B cell (primary cell): ENCODE measurements around the gene DACT3. TPM values are rescaled to one million over a fixed set of nuclear protein-coding genes. Genes with fewer than 3 reads are reported as not detected.

Experiments
- ATAC-seq: fragments of 200-7000 bp; cut with Tn5 transposase; one replicate; pipeline ENCODE4 v1.10.0; 2021; ENCODE audit warnings: low read depth, mild to moderate bottlenecking, moderate number of reproducible peaks, moderate library complexity
- CTCF ChIA-PET: fragments of 350-600 bp; sonication (Branson Sonifier 250); formaldehyde crosslinking; loops from one replicate; lab custom pipeline; 2021; ENCODE audit warnings: antibody characterized with exemption, inconsistent platforms; lab: Charles Lee
- POLR2A ChIA-PET: fragments of 350-600 bp; sonication (Branson Sonifier 250); formaldehyde crosslinking; loops from one replicate; lab custom pipeline; 2021; ENCODE audit warnings: antibody characterized with exemption; lab: Charles Lee
- DNase-seq: peaks from one replicate; pipeline ENCODE4 v3.0.0; 2013
- H2AFZ ChIP-seq: 2 replicates; pipeline ENCODE4 v1.6.1; 2012; ENCODE audit warnings: mild to moderate bottlenecking, low read depth, low read length; ENCODE audit not compliant: insufficient read depth, poor library complexity, severe bottlenecking
- H3K27ac ChIP-seq, 2 donors: 1 replicate in 1 of 2; 2 replicates in 1 of 2; pipeline ENCODE4 v1.5.1; 2012 to 2013; ENCODE audit warnings: low read length in 2 of 2, mild to moderate bottlenecking in 2 of 2, moderate library complexity in 1 of 2
- H3K27me3 ChIP-seq, 4 experiments: fragments of 200-600 bp in 1 of 4; sonication (generic) in 1 of 4; replicated peaks in 1 of 4; 1 replicate in 2 of 4; 2 replicates in 2 of 4; pipeline versions ENCODE4 v1.6.1 to v1.7.0; 2013 to 2016; ENCODE audit warnings: low read length in 3 of 4, mild to moderate bottlenecking in 2 of 4, mixed read lengths in 1 of 4, moderate library complexity in 1 of 4; ENCODE audit not compliant: insufficient read depth in 4 of 4, control insufficient read depth in 3 of 4; ENCODE audit errors: control extremely low read depth in 1 of 4
- H3K36me3 ChIP-seq, 2 experiments: replicated peaks in 1 of 2; 1 replicate in 1 of 2; 2 replicates in 1 of 2; pipeline versions ENCODE4 v1.6.1 to v1.7.1; 2013; ENCODE audit warnings: low read length in 1 of 2; ENCODE audit not compliant: insufficient read depth in 2 of 2, control insufficient read depth in 1 of 2; ENCODE audit errors: control extremely low read depth in 1 of 2, extremely low read depth in 1 of 2
- H3K4me1 ChIP-seq, 2 donors: fragments of 200-600 bp in 1 of 2; sonication (generic) in 1 of 2; 1 replicate in 1 of 2; 2 replicates in 1 of 2; pipeline versions ENCODE4 v1.5.1 to v1.6.1; 2013 to 2017; ENCODE audit warnings: low read length in 2 of 2; ENCODE audit not compliant: control insufficient read depth in 2 of 2, insufficient read depth in 2 of 2
- H3K4me2 ChIP-seq: replicated peaks from 2 replicates; pipeline ENCODE3; 2012; ENCODE audit warnings: mild to moderate bottlenecking, low read depth, low read length; ENCODE audit not compliant: poor library complexity, severe bottlenecking
- H3K4me3 ChIP-seq, 5 experiments: fragments of 200-600 bp in 1 of 5; sonication (generic) in 1 of 5; 1 replicate in 3 of 5; 2 replicates in 2 of 5; pipeline versions ENCODE4 v1.5.1 to v1.7.0; 2011 to 2016; ENCODE audit warnings: low read length in 4 of 5, mild to moderate bottlenecking in 4 of 5, low read depth in 2 of 5, control low read depth in 1 of 5, moderate library complexity in 1 of 5; ENCODE audit not compliant: insufficient read depth in 1 of 5; ENCODE audit errors: control extremely low read depth in 1 of 5, extremely low read depth in 1 of 5
- H3K79me2 ChIP-seq: fragments of 200-600 bp; sonication (generic); one replicate; pipeline ENCODE4 v1.6.0; 2016; ENCODE audit warnings: low read length; ENCODE audit not compliant: control insufficient read depth, insufficient read depth
- H3K9ac ChIP-seq: fragments of 200-600 bp; sonication (generic); 2 replicates; pipeline ENCODE4 v1.6.1; 2017; ENCODE audit warnings: mild to moderate bottlenecking, low read length, moderate library complexity
- H3K9me3 ChIP-seq, 3 donors: one replicate each; pipeline versions ENCODE4 v1.6.1 to v1.7.1; 2013; ENCODE audit warnings: low read length in 2 of 3; ENCODE audit not compliant: control insufficient read depth in 2 of 3, insufficient read depth in 1 of 3; ENCODE audit errors: control extremely low read depth in 1 of 3
- H4K20me1 ChIP-seq: 2 replicates; pipeline ENCODE4 v1.6.0; 2012; ENCODE audit warnings: mild to moderate bottlenecking, low read length; ENCODE audit not compliant: insufficient read depth, control insufficient read depth, poor library complexity, severe bottlenecking
- H3K27ac Mint-ChIP-seq: one replicate; pipeline ENCODE4 v1.8.0; 2021; ENCODE audit warnings: mixed read lengths
- H3K27me3 Mint-ChIP-seq: one replicate; pipeline ENCODE4 v1.8.0; 2021; ENCODE audit warnings: mixed read lengths
- H3K4me1 Mint-ChIP-seq: one replicate; pipeline ENCODE4 v1.8.0; 2021; ENCODE audit warnings: mixed read lengths
- H3K4me3 Mint-ChIP-seq: one replicate; pipeline ENCODE4 v1.8.0; 2021; ENCODE audit warnings: mixed read lengths
- H3K9me3 Mint-ChIP-seq: one replicate; pipeline ENCODE4 v1.8.0; 2022; ENCODE audit warnings: mixed read lengths; ENCODE audit not compliant: insufficient read depth
- CTCF ChIP-seq: fragments of 200-600 bp; IDR thresholded peaks from one replicate; pipeline ENCODE4 v1.8.0; 2022; ENCODE audit warnings: antibody characterized with exemption, mild to moderate bottlenecking
- EZH2 ChIP-seq: IDR thresholded peaks from 2 replicates; pipeline ENCODE4 v1.6.1; 2012; ENCODE audit warnings: borderline replicate concordance, low read depth, mild to moderate bottlenecking, moderate library complexity, low read length; ENCODE audit not compliant: insufficient read depth, poor library complexity, severe bottlenecking
- WGBS: methylation state at CpG from one replicate; pipeline ENCODE4 v1.1.5; 2013; ENCODE audit warnings: missing lambda C conversion rate; ENCODE audit not compliant: insufficient coverage; 5-methylcytosine and 5-hydroxymethylcytosine counted together
- intact Hi-C: fragments of 100-400 bp; cut with micrococcal nuclease; formaldehyde crosslinking; loops from one replicate; pipeline ENCODE4 v1.10.0; 2022
- polyA plus RNA-seq: library from polyadenylated mRNA; depleted of rRNA; stranded (reverse); fragments of >200 nt; gene quantifications from 2 replicates; pipeline ENCODE4 v1.2.3, GENCODE V29; 2012
- total RNA-seq, 2 donors: library from RNA; stranded (reverse); fragments of 120-200 nt in 1 of 2; gene quantifications; 1 replicate in 1 of 2; 2 replicates in 1 of 2; pipeline versions ENCODE4 v1.2.3 to v1.2.4, GENCODE V29; 2013 to 2022

DACT3 gene
- total and polyA plus RNA-seq, 2 donors (not counting 1 experiment from before 2014, with no cell fraction given), result 0.03 to 0.15 TPM

- ChIA-PET CTCF (no interaction called here), POLR2A (no interaction called here)
- H3K9ac ChIP-seq, result no peak overlapping the region
- H3K4me3 ChIP-seq, result no peak overlapping the region
- H3K27me3 Mint-ChIP-seq, result peaks cover 59% of the 10 kb centered on the region
- peaks cover 0 to 58% (median 24%) of the 10 kb centered on the region in 4 experiments for H3K27me3 ChIP-seq
- no peak overlapping the region for H3K27ac Mint-ChIP-seq
- H3K79me2 ChIP-seq, result no peaks in the 10 kb centered on the region
- no peak for DNase-seq
- no peaks in the 10 kb centered on the region for H3K36me3 ChIP-seq
- no peak overlapping the region for H2AFZ ChIP-seq
- TF ChIP-seq CTCF, result no peak
- TF ChIP-seq EZH2, result no peak
- no peaks in the 10 kb centered on the region for H4K20me1 ChIP-seq
- H3K9me3 Mint-ChIP-seq, result no peaks in the 10 kb centered on the region
- no peak for ATAC-seq
- H3K27ac ChIP-seq, result no peak overlapping the region
- no peak overlapping the region for H3K4me3 Mint-ChIP-seq
- H3K4me1 Mint-ChIP-seq, result peaks cover 8% of the 10 kb centered on the region
- WGBS, result 98% methylated on average over 4 of the region's 7 CpGs
- intact Hi-C loops, result no loop called here
- H3K9me3 ChIP-seq, result peaks cover 0 to 26% (median 14%) of the 10 kb centered on the region in 3 donors
- no peak overlapping the region for H3K4me2 ChIP-seq
- H3K4me1 ChIP-seq, result peaks cover 8 to 9% of the 10 kb centered on the region in 2 donors
Observed at GRCh38 chr19:46650445-46650844, 10.5 kb downstream of the DACT3 start.

DNA sequence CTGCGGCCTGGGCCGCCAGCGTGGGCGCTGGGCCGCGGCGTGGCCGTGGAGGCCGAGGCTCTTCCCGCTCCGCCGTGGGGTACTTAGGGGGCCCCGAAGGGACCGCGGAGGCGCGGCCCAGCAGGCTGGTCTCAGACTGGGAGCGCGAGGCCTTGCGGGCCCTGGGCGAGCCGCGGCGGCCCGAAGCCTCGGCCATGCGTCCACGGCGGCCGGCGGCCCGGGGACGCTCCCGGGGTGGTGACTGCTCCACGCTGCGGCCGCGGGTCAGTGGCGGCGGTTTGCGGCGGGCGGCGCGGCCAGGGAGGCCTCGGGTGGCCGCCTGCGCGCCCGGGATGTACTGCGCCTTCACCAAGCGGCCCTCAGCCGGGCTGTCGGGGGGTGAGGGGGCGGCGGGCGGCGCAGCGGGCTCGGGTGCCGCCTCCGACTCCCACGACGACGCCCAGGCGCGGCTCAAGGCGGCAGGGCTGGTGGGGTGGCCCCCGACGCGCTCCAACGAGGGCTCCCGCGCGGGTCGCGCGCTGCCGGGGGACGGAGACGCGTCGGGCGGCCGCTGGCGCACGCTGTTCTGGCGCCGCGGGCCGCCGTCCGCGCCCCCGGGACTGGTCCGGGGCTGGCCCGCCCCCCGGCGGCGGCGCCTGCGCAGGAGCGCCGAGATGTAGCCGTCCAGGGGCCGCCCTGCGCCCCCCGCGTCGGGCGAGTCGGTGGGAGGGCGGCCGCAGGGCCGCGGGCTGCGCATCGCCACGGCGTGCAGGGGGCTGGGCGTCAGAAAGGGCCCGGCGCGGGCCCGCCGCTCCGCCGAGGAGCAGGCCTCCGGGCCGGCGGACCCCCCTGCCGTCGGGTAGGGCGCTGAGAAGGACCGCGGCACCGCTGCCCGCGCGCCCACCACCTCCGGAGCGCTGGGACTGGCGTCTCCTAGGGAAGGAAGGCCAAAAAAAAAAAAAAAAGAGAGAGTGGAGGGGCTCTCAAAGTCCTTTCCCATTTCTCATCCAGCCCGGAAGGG is 11.7 kb downstream of the DACT3 start:
- 29% methylated on average over 144 of the region's 144 CpGs for WGBS
- H2AFZ ChIP-seq, result no peak overlapping the region
- TF ChIP-seq EZH2, result no peak
- no peak for TF ChIP-seq CTCF
- no peak overlapping the region for H3K4me3 Mint-ChIP-seq
- peaks cover 0 to 26% (median 14%) of the 10 kb centered on the region in 3 donors for H3K9me3 ChIP-seq
- no peaks in the 10 kb centered on the region for H3K36me3 ChIP-seq
- no peak overlapping the region for H3K27ac ChIP-seq
- no peak overlapping the region for H3K9ac ChIP-seq
- H3K79me2 ChIP-seq, result no peaks in the 10 kb centered on the region
- intact Hi-C loops, result no loop called here
- H3K4me1 Mint-ChIP-seq, result peaks cover 8% of the 10 kb centered on the region
- POLR2A ChIA-PET, result no interaction called here
- no peak overlapping the region for H3K27ac Mint-ChIP-seq
- H3K9me3 Mint-ChIP-seq, result no peaks in the 10 kb centered on the region
- no peaks in the 10 kb centered on the region for H4K20me1 ChIP-seq
- DNase-seq, result no peak
- H3K4me1 ChIP-seq, result peaks cover 6 to 8% of the 10 kb centered on the region in 2 donors
- peaks cover 57% of the 10 kb centered on the region for H3K27me3 Mint-ChIP-seq
- no peak for ATAC-seq
- CTCF ChIA-PET, result no interaction called here
- H3K4me2 ChIP-seq, result no peak overlapping the region
- H3K4me3 ChIP-seq, result no peak overlapping the region
- H3K27me3 ChIP-seq, result peaks cover 0 to 61% (median 24%) of the 10 kb centered on the region in 4 experiments
